ENCODE results near the gene YEATS2.

The YEATS2 gene

GRCh38 chr3:183790700-183791099 lies 93.1 kb downstream of the YEATS2 start:
- TF ChIP-seq CTCF (IDR thresholded peaks at IDR 0.05; ENCODE audit: insufficient read depth, low read length, missing control alignments), result no peak
- ChIA-PET POLR2A (no interaction called here), CTCF (interaction anchor here (1.4 to 1.5 kb wide), 2 partner anchors 288 to 322 kb away, joined by 3 to 5 read pairs; no protein-coding TSS in a partner anchor)
- H3K4me3 ChIP-seq (ENCODE audit: low read depth, low read length), result no peak overlapping the region
- DNase-seq (ENCODE audit: low read depth, low spot score), result no peak

DNA sequence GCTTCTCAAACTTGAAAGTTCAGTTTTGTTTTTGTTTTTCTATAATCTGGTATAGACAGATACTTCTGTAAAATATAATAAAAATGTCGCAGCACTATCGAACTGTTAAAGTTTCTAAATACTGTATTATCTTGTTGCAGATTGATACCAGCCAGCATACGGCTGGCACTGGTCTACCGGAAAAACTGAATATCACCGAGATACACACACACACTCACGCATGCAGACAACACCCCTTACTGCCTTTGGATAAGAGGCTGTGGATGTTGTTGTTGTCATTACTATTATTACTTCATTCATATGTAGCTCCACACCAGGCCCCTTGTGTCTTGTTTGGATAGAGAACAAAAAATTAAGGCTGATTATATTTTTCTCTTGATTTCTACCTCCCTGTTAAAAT lies 95.4 kb downstream of the YEATS2 start:
- DNase-seq (ENCODE audit: low read depth, low spot score), result no peak
- TF ChIP-seq CTCF (IDR thresholded peaks at IDR 0.05; ENCODE audit: insufficient read depth, low read length, missing control alignments), result no peak
- no peak overlapping the region for H3K4me3 ChIP-seq (ENCODE audit: low read depth, low read length)
- POLR2A ChIA-PET, result no interaction called here
- CTCF ChIA-PET, result no interaction called here

GRCh38 chr3:183794452-183794851 lies 96.9 kb downstream of the YEATS2 start:
- ChIA-PET POLR2A (no interaction called here), CTCF (interaction anchor here (1.0 to 1.4 kb wide), 2 partner anchors 13 to 28 kb away, joined by 3 read pairs; no protein-coding TSS in a partner anchor)
- no peak overlapping the region for H3K4me3 ChIP-seq (ENCODE audit: low read depth, low read length)
- no peak for DNase-seq (ENCODE audit: low read depth, low spot score)
- TF ChIP-seq CTCF (IDR thresholded peaks at IDR 0.05; ENCODE audit: insufficient read depth, low read length, missing control alignments), result no peak

DNA sequence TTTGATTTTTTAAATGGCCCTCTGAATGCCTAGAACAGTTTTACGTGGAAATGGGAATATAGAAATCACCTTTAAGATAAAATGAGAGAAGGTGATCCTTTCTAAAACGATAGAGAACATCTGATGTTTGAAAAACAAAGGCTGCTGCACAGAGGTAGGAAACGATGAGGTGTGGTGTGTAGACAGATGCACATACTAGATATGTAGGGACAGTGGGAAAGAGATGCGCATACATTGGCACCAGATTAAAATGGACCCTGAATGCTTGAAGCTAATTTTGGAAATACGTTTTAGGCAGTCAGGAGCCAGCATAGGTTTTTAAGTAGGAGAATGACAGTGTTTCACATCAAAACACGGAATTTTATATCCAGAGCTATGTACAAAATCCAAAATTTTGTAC lies 98.8 kb downstream of the YEATS2 start:
- DNase-seq (ENCODE audit: low read depth, low spot score), result no peak
- no peak for TF ChIP-seq CTCF (IDR thresholded peaks at IDR 0.05; ENCODE audit: insufficient read depth, low read length, missing control alignments)
- ChIA-PET CTCF (interaction anchor here (0.6 to 1.1 kb wide), 3 partner anchors 17 to 327 kb away, joined by 3 to 4 read pairs (median 3); partner anchors contain the start of gene PARL), POLR2A (interaction anchor here (0.9 kb wide), 1 partner anchor 10 kb away, joined by 4 read pairs; no protein-coding TSS in a partner anchor)
- no peak overlapping the region for H3K4me3 ChIP-seq (ENCODE audit: low read depth, low read length)

GRCh38 chr3:183797996-183798395 lies 100.4 kb downstream of the YEATS2 start:
- DNase-seq (ENCODE audit: low read depth, low spot score), result no peak
- CTCF ChIA-PET, result no interaction called here

DNA sequence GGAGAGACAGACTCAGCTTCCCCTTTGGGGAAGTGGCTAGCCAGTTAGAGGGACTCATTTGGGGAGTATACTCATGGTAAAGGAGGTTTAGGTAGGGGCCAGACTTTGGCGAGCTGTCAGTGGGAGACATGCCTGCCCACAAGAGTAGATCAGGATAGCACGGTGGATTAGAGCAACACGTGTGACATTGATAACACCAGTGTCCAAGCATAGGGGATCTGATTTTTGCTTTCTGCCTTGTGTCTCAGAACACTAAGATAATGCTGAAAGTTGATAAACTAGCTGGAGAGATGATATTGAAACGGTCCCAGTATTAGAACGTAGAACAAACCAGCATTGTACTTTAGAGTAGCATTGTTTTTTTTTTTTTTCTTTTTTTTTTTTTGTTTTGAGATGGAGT lies 101.9 kb downstream of the YEATS2 start:
- no peak for DNase-seq (ENCODE audit: low read depth, low spot score)
- no peak for TF ChIP-seq CTCF (IDR thresholded peaks at IDR 0.05; ENCODE audit: insufficient read depth, low read length, missing control alignments)
- no peak overlapping the region for H3K4me3 ChIP-seq (ENCODE audit: low read depth, low read length)
- ChIA-PET POLR2A (no interaction called here), CTCF (interaction anchor here (1.0 to 1.6 kb wide), 2 partner anchors 10 to 34 kb away, joined by 3 read pairs; no protein-coding TSS in a partner anchor)

More at GRCh38 chr3:183797996-183798395, 100.4 kb downstream of the YEATS2 start:
- H3K4me3 ChIP-seq (ENCODE audit: low read depth, low read length), result no peak overlapping the region
- POLR2A ChIA-PET, result no interaction called here
- TF ChIP-seq CTCF (IDR thresholded peaks at IDR 0.05; ENCODE audit: insufficient read depth, low read length, missing control alignments), result no peak

All from AG04449 (cell line).